HFF-Myc (cell line): ENCODE measurements around the gene URI1.

Experiments used
- DNase-seq: peaks from one replicate; pipeline ENCODE4 v3.0.0-alpha.2; 2011; ENCODE audit warnings: low read depth; ENCODE audit errors: extremely low read depth
- H3K4me3 ChIP-seq: replicated peaks from 2 replicates; pipeline ENCODE4 v1.5.1; 2011; ENCODE audit warnings: low read depth, mild to moderate bottlenecking, control low read depth, low read length
- TF ChIP-seq, protein P1 (sequence below): IDR thresholded peaks from 2 replicates; pipeline ENCODE4 v1.5.1; 2012; ENCODE audit warnings: mild to moderate bottlenecking, low read depth, low read length, control low read depth; ENCODE audit errors: missing control alignments

URI1 gene

DNA sequence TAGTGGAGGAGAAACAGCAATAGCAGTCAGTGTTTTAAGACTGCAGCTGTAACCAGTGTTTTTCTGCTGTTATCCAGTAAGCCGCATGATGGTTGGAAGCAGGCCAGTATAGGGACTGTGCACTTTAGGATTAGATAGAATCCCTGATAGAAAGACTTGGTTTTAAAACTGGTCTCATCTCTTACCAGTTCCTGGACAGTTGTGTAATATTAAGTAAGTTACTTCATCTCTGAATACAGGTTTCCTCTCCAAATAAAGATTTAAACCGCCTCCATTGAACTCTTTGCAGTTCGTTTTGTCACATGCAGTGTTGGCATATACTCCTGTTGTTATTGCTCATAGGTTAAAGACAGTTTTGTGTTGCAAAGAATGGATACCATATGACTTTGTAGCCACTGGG lies 25.6 kb downstream of the URI1 start:
- no peak for DNase-seq
- no peak overlapping the region for H3K4me3 ChIP-seq
- TF ChIP-seq, protein P1, sequence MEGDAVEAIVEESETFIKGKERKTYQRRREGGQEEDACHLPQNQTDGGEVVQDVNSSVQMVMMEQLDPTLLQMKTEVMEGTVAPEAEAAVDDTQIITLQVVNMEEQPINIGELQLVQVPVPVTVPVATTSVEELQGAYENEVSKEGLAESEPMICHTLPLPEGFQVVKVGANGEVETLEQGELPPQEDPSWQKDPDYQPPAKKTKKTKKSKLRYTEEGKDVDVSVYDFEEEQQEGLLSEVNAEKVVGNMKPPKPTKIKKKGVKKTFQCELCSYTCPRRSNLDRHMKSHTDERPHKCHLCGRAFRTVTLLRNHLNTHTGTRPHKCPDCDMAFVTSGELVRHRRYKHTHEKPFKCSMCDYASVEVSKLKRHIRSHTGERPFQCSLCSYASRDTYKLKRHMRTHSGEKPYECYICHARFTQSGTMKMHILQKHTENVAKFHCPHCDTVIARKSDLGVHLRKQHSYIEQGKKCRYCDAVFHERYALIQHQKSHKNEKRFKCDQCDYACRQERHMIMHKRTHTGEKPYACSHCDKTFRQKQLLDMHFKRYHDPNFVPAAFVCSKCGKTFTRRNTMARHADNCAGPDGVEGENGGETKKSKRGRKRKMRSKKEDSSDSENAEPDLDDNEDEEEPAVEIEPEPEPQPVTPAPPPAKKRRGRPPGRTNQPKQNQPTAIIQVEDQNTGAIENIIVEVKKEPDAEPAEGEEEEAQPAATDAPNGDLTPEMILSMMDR = no peak

DNA sequence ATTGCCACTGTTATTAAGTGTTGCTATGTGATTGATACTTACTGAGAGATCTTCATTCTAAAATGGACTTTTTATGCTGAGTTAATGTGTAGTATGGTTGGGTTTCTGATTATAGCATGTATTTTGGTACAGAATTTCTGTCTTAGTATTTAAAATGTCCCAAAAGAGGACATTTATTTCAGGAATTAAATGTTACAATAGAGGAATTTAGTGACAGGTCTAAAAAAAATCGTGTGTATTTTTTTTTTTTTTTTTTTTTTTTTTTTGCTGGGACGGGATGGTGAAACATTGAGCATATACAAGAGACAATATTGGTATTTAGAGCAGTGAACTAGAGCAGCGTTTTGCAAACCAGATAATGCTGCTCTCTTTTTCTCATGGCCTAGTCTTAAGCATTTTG lies 27.9 kb downstream of the URI1 start:
- DNase-seq = no peak
- no peak overlapping the region for H3K4me3 ChIP-seq
- TF ChIP-seq, protein P1 = no peak

DNA sequence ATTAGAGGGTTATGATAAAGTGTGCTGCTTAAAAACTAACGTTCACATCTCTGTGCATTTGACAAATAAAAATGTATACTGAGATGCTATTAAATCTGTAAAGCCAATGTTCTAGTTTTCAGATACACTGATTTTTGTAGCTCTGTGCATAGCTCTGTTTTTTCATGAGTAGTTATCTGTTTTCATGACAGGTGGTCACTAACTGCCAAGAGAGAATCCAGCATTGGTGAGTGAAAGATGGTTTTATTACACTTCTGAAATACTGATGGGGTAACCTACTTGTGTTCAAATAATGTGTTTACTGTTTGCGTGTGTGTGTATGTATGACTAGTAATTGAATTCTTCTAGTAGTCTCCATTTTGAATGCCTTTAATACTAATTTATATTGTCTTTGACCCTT lies 29.0 kb downstream of the URI1 start:
- TF ChIP-seq, protein P1 = no peak

DNA sequence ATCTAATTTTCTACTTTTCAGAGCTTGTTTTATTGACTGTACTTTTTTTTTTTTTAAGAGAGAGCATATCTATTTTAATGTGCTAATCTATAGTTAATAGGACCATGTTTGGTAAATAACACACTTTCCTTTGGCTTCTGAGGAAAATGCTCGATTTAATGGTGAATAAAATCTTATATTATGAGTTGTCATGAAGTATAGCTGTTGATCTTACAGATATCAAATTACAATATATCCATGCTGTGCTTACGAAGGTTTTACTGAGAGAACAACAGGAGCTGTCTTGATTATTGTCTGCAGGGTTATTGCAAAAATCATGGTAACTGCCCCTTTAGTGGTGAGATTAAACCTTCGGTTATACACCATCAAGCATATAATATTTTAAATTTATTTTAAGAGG lies 29.6 kb downstream of the URI1 start:
- no peak for DNase-seq
- no peak overlapping the region for H3K4me3 ChIP-seq
- TF ChIP-seq, protein P1 = no peak

More for the DNA sequence above, 29.0 kb downstream of the URI1 start:
- no peak for DNase-seq
- no peak overlapping the region for H3K4me3 ChIP-seq

DNA sequence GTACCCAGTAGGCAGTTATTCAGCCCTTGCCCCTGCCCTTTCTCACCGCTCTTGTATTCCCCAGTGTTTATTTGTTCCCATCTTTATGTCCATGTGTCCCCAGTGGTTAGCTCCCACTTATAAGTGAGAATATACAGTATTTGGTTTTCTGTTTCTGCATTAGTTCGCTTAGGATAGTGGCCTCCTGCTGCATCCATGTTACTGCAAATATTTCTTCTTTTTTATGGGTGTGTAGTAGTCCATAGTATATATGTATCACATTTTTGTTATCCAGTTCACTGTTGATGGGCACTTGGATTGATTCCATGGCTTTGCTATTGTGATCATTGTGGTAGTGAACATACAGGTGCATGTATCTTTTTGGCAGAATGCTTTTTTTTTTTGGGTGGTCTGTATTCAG lies 32.7 kb downstream of the URI1 start:
- DNase-seq = no peak
- H3K4me3 ChIP-seq = no peak overlapping the region
- TF ChIP-seq, protein P1 = no peak

DNA sequence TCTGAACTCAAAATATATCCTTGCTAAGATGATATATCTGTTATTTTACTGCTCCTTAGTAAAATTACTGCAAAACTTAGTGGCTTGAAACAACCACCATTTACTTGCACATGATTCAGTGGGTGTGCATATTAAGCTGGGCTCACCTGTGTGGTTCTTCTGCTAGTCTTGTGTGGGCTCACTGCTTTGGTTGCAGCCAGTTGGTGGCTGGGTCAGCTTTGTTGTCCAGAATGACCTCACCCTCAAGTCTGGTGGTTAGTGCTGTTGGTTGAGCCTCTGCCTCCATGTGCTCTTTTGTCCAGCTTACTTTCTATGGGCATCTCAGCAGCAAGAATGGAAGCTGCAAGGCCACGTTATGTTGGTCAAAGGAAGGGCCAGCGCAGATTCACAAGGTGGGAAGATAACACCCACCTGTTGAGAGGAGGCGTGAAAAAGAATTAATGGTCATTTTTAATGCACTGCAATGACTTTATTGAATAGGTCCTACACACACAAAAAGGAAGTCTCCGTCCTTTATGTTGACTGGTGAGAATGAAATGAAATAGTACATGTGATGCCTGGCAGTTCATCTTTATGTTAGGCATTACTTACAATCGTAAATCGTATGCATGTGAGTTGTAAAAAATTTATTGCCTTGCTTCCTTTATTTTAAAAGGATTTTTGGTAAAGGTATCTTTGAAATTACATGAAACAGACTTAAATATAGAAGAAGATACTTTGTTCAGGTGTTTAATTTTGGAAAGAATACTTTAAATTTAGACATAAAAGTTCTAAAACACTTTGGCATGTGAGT lies 34.3 kb downstream of the URI1 start:
- TF ChIP-seq, protein P1 = no peak
- DNase-seq = no peak
- H3K4me3 ChIP-seq = no peak overlapping the region

DNA sequence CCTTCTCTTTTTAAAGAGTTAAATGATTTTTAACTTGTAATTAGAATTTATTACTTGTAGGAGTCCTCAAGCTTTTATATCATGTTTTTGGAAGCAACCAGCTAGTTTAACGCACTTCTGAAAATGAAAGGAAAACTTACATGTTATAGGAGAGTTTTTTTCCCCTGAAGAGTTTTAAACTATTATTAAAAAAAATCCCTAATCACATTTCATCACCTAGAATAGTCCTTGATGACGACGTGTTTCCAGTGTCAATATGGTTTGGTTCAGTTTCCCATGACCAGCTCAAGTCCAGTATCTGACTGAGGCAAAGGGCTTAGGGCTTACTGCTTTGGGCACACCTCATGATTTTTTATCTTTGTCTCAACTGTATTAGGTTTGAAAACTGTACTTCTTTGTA lies 36.0 kb downstream of the URI1 start:
- TF ChIP-seq, protein P1 = no peak

More for the DNA sequence above, 36.0 kb downstream of the URI1 start:
- H3K4me3 ChIP-seq = no peak overlapping the region
- DNase-seq = no peak
